Measurements from ENCODE around the gene SYCP3.

GRCh38 chr12:101680240-101680639 is 59.0 kb downstream of the SYCP3 start:
- TF ChIP-seq CTCF (IDR thresholded peaks at IDR 0.05) = no peak
- TF ChIP-seq POLR2A (IDR thresholded peaks at IDR 0.05) = no peak
- no peak for TF ChIP-seq EP300 (IDR thresholded peaks at IDR 0.05)
